ENCODE measurements around the gene PLPP4.

- no peak for TF ChIP-seq EZH2 (IDR thresholded peaks at IDR 0.05; ENCODE audit: insufficient read depth, poor library complexity, severe bottlenecking)
- TF ChIP-seq EZH2phosphoT487 (IDR thresholded peaks at IDR 0.05; ENCODE audit: insufficient read depth, low read depth) = no peak
Measured at GRCh38 chr10:120607016-120607709, 150.1 kb downstream of the PLPP4 start.

All from GM23248 (cell line).